22Rv1 (cell line): ENCODE data around the gene BPIFB4.

Experiments
- H3K27ac ChIP-seq: fragments of 450-650 bp; 2 replicates; pipeline ENCODE4 v1.5.1; 2017
- ZFX ChIP-seq: fragments of 450-650 bp; IDR thresholded peaks from 2 replicates; pipeline ENCODE4 v1.6.1; 2017; ENCODE audit warnings: antibody characterized with exemption, borderline replicate concordance
- TF ChIP-seq, protein P1 (sequence below): fragments of 450-650 bp; IDR thresholded peaks from 2 replicates; pipeline ENCODE4 v1.5.1; 2017; ENCODE audit warnings: mild to moderate bottlenecking

BPIFB4 gene

GRCh38 chr20:33084722-33085121 lies 5.3 kb downstream of the BPIFB4 start:
- no peak overlapping the region for H3K27ac ChIP-seq
- no peak for TF ChIP-seq ZFX
- TF ChIP-seq, protein P1, sequence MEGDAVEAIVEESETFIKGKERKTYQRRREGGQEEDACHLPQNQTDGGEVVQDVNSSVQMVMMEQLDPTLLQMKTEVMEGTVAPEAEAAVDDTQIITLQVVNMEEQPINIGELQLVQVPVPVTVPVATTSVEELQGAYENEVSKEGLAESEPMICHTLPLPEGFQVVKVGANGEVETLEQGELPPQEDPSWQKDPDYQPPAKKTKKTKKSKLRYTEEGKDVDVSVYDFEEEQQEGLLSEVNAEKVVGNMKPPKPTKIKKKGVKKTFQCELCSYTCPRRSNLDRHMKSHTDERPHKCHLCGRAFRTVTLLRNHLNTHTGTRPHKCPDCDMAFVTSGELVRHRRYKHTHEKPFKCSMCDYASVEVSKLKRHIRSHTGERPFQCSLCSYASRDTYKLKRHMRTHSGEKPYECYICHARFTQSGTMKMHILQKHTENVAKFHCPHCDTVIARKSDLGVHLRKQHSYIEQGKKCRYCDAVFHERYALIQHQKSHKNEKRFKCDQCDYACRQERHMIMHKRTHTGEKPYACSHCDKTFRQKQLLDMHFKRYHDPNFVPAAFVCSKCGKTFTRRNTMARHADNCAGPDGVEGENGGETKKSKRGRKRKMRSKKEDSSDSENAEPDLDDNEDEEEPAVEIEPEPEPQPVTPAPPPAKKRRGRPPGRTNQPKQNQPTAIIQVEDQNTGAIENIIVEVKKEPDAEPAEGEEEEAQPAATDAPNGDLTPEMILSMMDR = no peak

DNA sequence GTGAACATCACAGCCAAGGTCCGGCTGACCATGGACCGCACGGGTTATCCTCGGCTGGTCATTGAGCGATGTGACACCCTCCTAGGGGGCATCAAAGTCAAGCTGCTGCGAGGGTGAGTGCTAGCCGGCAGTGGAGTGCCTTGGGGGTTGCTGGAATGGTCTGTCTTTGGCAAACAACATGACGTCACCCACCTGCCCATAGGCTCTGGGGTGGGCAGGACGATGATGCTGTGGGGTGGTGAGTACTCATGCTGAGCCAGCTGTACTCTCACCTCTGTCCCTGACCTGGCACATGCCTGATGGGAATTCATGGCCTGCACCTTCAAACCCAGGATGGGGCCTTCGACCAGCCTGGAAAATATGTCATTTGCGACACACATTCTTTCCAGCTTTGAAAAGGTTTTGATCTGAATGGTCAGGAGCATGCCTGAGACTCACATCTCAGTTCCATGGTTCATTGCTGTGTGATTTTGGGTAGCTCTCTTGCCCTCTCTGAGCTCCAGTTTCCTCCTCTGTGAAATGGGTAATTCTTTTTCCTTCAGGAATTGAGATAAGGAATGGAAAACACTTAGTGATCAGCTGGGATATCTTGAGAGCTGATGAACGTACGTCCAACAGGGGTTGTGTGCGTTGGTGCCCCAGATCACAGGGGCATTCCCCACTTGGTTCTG lies 6.7 kb downstream of the BPIFB4 start:
- H3K27ac ChIP-seq = no peak overlapping the region
- TF ChIP-seq ZFX = no peak
- TF ChIP-seq, protein P1 = no peak

GRCh38 chr20:33091147-33091546 lies 11.7 kb downstream of the BPIFB4 start:
- TF ChIP-seq, protein P1 = no peak
- no peak for TF ChIP-seq ZFX
- no peak overlapping the region for H3K27ac ChIP-seq

DNA sequence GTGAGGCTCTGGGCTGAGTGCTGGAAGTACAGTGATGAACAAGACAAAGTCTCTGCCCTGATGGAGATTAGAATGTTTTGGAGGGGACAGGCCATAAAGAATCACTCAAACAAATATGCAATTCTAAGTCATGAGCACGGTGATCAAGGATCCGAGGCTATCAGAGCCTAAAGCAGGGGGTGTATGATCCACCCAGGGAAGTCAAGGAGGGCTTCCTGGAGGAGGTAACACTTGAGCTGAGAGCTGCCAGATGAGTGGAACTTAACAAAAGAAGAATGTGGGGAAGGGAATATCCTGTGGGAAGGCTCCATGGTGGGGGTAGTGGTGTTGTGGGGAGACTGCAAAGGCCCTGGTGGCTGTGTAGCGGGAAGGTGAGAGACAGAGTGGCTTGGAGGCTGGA lies 12.2 kb downstream of the BPIFB4 start:
- TF ChIP-seq ZFX = no peak
- TF ChIP-seq, protein P1 = no peak
- H3K27ac ChIP-seq = no peak overlapping the region

DNA sequence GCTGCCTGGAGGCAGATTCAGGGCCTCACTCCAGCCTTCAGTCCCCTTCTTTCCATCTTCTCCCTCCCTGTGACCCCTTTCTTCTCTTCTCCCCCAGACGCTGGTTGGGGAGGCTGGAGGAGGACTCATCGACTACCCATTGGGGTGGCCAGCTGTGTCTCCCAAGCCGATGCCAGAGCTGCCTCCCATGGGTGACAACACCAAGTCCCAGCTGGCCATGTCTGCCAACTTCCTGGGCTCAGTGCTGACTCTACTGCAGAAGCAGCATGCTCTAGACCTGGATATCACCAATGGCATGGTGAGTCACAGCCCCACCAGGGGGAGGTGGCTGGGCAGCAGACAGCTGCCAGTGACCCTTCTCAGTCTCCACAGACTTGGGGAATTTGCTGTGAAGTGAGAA lies 12.9 kb downstream of the BPIFB4 start:
- TF ChIP-seq, protein P1 = no peak
- no peak for TF ChIP-seq ZFX
- no peak overlapping the region for H3K27ac ChIP-seq

- TF ChIP-seq, protein P1 = no peak
- TF ChIP-seq ZFX = no peak
- no peak overlapping the region for H3K27ac ChIP-seq
Measured at GRCh38 chr20:33093074-33093473, 13.6 kb downstream of the BPIFB4 start.

DNA sequence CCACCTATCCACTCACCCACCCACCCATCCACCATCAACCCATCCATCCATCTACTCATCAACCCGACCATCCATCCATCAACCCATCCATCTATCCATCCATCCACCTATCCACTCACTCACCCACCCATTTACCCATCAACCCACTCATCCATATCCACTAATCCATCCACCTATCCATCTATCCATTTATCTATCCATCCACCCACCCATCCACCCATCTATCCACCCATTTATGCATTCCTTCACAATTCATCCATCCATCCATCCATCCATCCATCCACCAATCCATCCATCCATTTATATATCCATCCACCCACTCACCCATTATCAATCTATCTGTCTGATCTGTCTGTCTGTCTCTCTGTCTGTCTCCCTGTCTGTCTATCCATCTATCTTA lies 14.1 kb downstream of the BPIFB4 start:
- no peak for TF ChIP-seq ZFX
- TF ChIP-seq, protein P1 = no peak

More for the DNA sequence above, 14.1 kb downstream of the BPIFB4 start:
- H3K27ac ChIP-seq = no peak overlapping the region
